ENCODE data around the gene CYP3A5. TPM values are rescaled to one million over a fixed set of nuclear protein-coding genes. Genes with fewer than 3 reads are reported as not detected.
"Not testable (repeated sequence)": the region's sequence is repeated elsewhere in the genome, so short reads cannot be mapped to it uniquely, and the experiment has no call there.

CYP3A5 gene
- total RNA-seq, 1 donor from 2014 or later = not detected

GRCh38 chr7:99639267-99639666, 40.5 kb downstream of the CYP3A5 start:
- no peaks in the 10 kb centered on the region for H3K27me3 ChIP-seq (ENCODE audit: low read depth)
- H3K36me3 ChIP-seq = peaks cover 24% of the 10 kb centered on the region
- no peaks in the 10 kb centered on the region for H3K9me3 ChIP-seq (replicated peaks)
- H3K4me1 ChIP-seq = peaks cover 12% of the 10 kb centered on the region
- no peak overlapping the region for H3K27ac ChIP-seq (replicated peaks)
- intact Hi-C loops (cut with micrococcal nuclease) = no loop called here
- TF ChIP-seq CTCF (IDR thresholded peaks at IDR 0.05; ENCODE audit: borderline replicate concordance) = no peak
- no peak overlapping the region for H3K4me3 ChIP-seq
- no peak for DNase-seq

GRCh38 chr7:99638731-99639130, 41.1 kb downstream of the CYP3A5 start:
- Histone ChIP-seq H3K36me3 (peaks cover 24% of the 10 kb centered on the region), H3K4me3 (no peak overlapping the region), H3K4me1 (peaks cover 12% of the 10 kb centered on the region), H3K27ac (replicated peaks) (no peak overlapping the region), H3K27me3 (ENCODE audit: low read depth) (no peaks in the 10 kb centered on the region), H3K9me3 (replicated peaks) (no peaks in the 10 kb centered on the region)
- intact Hi-C loops (cut with micrococcal nuclease) = no loop called here
- no peak for DNase-seq
- TF ChIP-seq CTCF (IDR thresholded peaks at IDR 0.05; ENCODE audit: borderline replicate concordance) = no peak

- H3K27ac ChIP-seq (replicated peaks); intact Hi-C loops (cut with micrococcal nuclease); DNase-seq; H3K9me3 ChIP-seq (replicated peaks); H3K4me3 ChIP-seq; H3K27me3 ChIP-seq (ENCODE audit: low read depth): not testable (repeated sequence)
- Histone ChIP-seq H3K4me1 (peaks cover 13% of the 10 kb centered on the region), H3K36me3 (peaks cover 31% of the 10 kb centered on the region)
These were observed 42.4 kb downstream of the CYP3A5 start for GRCh38 chr7:99637414-99637813.

GRCh38 chr7:99631295-99632109, 48.3 kb downstream of the CYP3A5 start:
- Histone ChIP-seq H3K4me1 (peaks cover 28% of the 10 kb centered on the region), H3K4me3 (no peak overlapping the region), H3K27ac (replicated peaks) (peak overlapping the region; percentile 55), H3K9me3 (replicated peaks) (no peaks in the 10 kb centered on the region), H3K27me3 (ENCODE audit: low read depth) (no peaks in the 10 kb centered on the region), H3K36me3 (peaks cover 63% of the 10 kb centered on the region)
- intact Hi-C loops (cut with micrococcal nuclease) = no loop called here
- TF ChIP-seq CTCF (IDR thresholded peaks at IDR 0.05; ENCODE audit: borderline replicate concordance) = peak; percentile 52
- peak; percentile 34 for DNase-seq

- H3K9me3 ChIP-seq (replicated peaks) = no peaks in the 10 kb centered on the region
- no peak overlapping the region for H3K4me3 ChIP-seq
- DNase-seq = no peak
- no peak for TF ChIP-seq CTCF (IDR thresholded peaks at IDR 0.05; ENCODE audit: borderline replicate concordance)
- peaks cover 18% of the 10 kb centered on the region for H3K4me1 ChIP-seq
- H3K27me3 ChIP-seq (ENCODE audit: low read depth) = no peaks in the 10 kb centered on the region
- intact Hi-C loops (cut with micrococcal nuclease) = no loop called here
- H3K27ac ChIP-seq (replicated peaks) = no peak overlapping the region
- peaks cover 81% of the 10 kb centered on the region for H3K36me3 ChIP-seq
These were observed 50.2 kb downstream of the CYP3A5 start for GRCh38 chr7:99629643-99630042.
